H9 (cell line): ENCODE measurements around the gene CTPS1. TPM values are rescaled to one million over a fixed set of nuclear protein-coding genes. Genes with fewer than 3 reads are reported as not detected.

Source experiments
- DNase-seq: peaks from one replicate; pipeline ENCODE4 v3.0.0-alpha.2; 2017
- H2AFZ ChIP-seq: one replicate; pipeline ENCODE4 v1.6.1; 2013; ENCODE audit warnings: mild to moderate bottlenecking, low read length, control low read depth, moderate library complexity
- H2AK5ac ChIP-seq: 2 replicates; pipeline ENCODE4 v1.6.1; 2013; ENCODE audit warnings: low read length, control low read depth, mixed read lengths; ENCODE audit not compliant: insufficient read length
- H2BK120ac ChIP-seq: one replicate; pipeline ENCODE4 v1.6.1; 2013; ENCODE audit warnings: low read depth, mild to moderate bottlenecking, low read length, control low read depth, inconsistent platforms; ENCODE audit not compliant: poor library complexity, severe bottlenecking
- H2BK12ac ChIP-seq: 2 replicates; pipeline ENCODE4 v1.6.1; 2013; ENCODE audit warnings: low read length, control low read depth, mixed read lengths, low read depth; ENCODE audit not compliant: insufficient read length
- H2BK15ac ChIP-seq: 2 replicates; pipeline ENCODE4 v1.6.1; 2013; ENCODE audit warnings: low read depth, low read length, control low read depth
- H2BK20ac ChIP-seq: one replicate; pipeline ENCODE4 v1.6.1; 2013; ENCODE audit warnings: low read depth, mild to moderate bottlenecking, low read length, control low read depth, inconsistent platforms; ENCODE audit not compliant: poor library complexity, severe bottlenecking
- H2BK5ac ChIP-seq: 2 replicates; pipeline ENCODE4 v1.6.1; 2013; ENCODE audit warnings: low read length, control low read depth, mixed read lengths; ENCODE audit not compliant: insufficient read length
- H3K14ac ChIP-seq: 2 replicates; pipeline ENCODE4 v1.6.1; 2013; ENCODE audit warnings: low read length, control low read depth; ENCODE audit not compliant: insufficient read depth
- H3K18ac ChIP-seq: 2 replicates; pipeline ENCODE4 v1.6.1; 2013; ENCODE audit warnings: low read depth, mild to moderate bottlenecking, mixed read lengths, low read length, control low read depth; ENCODE audit not compliant: insufficient read length
- H3K23ac ChIP-seq: 2 replicates; pipeline ENCODE4 v1.6.1; 2013; ENCODE audit warnings: low read length, control low read depth, mixed read lengths, low read depth; ENCODE audit not compliant: insufficient read length
- H3K23me2 ChIP-seq: 2 replicates; pipeline ENCODE4 v1.6.1; 2013; ENCODE audit warnings: low read depth, mild to moderate bottlenecking, mixed read lengths, low read length, control low read depth; ENCODE audit not compliant: insufficient read length, poor library complexity, severe bottlenecking
- H3K27ac ChIP-seq: 2 replicates; pipeline ENCODE4 v1.5.1; 2013; ENCODE audit warnings: low read length, control low read depth, mixed read lengths, low read depth; ENCODE audit not compliant: insufficient read length
- H3K27me3 ChIP-seq: 2 replicates; pipeline ENCODE4 v1.6.1; 2013; ENCODE audit warnings: low read length, control low read depth, inconsistent platforms; ENCODE audit not compliant: insufficient read depth
- H3K4ac ChIP-seq: 2 replicates; pipeline ENCODE4 v1.6.1; 2013; ENCODE audit warnings: low read depth, mild to moderate bottlenecking, control low read depth, inconsistent platforms, low read length, moderate library complexity
- H3K4me1 ChIP-seq: 2 replicates; pipeline ENCODE4 v1.6.1; 2013; ENCODE audit warnings: low read length, control low read depth, inconsistent platforms; ENCODE audit not compliant: insufficient read depth
- H3K4me2 ChIP-seq: 2 replicates; pipeline ENCODE4 v1.6.1; 2013; ENCODE audit warnings: low read length, control low read depth, mixed read lengths; ENCODE audit not compliant: insufficient read length, insufficient read depth
- H3K56ac ChIP-seq: 2 replicates; pipeline ENCODE4 v1.6.1; 2013; ENCODE audit warnings: low read depth, mild to moderate bottlenecking, mixed read lengths, low read length, control low read depth; ENCODE audit not compliant: insufficient read length
- H3K79me1 ChIP-seq: 2 replicates; pipeline ENCODE4 v1.6.1; 2013; ENCODE audit warnings: low read depth, mild to moderate bottlenecking, moderate library complexity, low read length, control low read depth, inconsistent platforms; ENCODE audit not compliant: insufficient read depth, poor library complexity, severe bottlenecking
- H3K79me2 ChIP-seq: 2 replicates; pipeline ENCODE4 v1.6.1; 2013; ENCODE audit warnings: low read length, control low read depth, inconsistent platforms; ENCODE audit not compliant: insufficient read depth
- H3K9ac ChIP-seq: 2 replicates; pipeline ENCODE4 v1.6.1; 2013; ENCODE audit warnings: low read length, control low read depth, mixed read lengths; ENCODE audit not compliant: insufficient read length; ENCODE audit errors: extremely low read depth
- H3K9me3 ChIP-seq: one replicate; pipeline ENCODE4 v1.6.1; 2013; ENCODE audit warnings: low read depth, low read length, inconsistent platforms; ENCODE audit not compliant: control insufficient read depth
- H3T11ph ChIP-seq: one replicate; pipeline ENCODE4 v1.6.1; 2013; ENCODE audit warnings: mild to moderate bottlenecking, low read length, control low read depth, inconsistent platforms
- H4K20me1 ChIP-seq: one replicate; pipeline ENCODE4 v1.6.1; 2013; ENCODE audit not compliant: control insufficient read depth, insufficient read length, insufficient read depth
- H4K5ac ChIP-seq: 2 replicates; pipeline ENCODE4 v1.6.1; 2013; ENCODE audit warnings: low read depth, mild to moderate bottlenecking, mixed read lengths, low read length, control low read depth; ENCODE audit not compliant: insufficient read length
- H4K8ac ChIP-seq: replicated peaks from 2 replicates; pipeline ENCODE4 v1.6.1; 2013; ENCODE audit warnings: low read length, control low read depth, mixed read lengths, low read depth; ENCODE audit not compliant: insufficient read length
- H4K91ac ChIP-seq: 2 replicates; pipeline ENCODE4 v1.6.1; 2013; ENCODE audit warnings: low read depth, mild to moderate bottlenecking, moderate library complexity, mixed read lengths, low read length, control low read depth; ENCODE audit not compliant: insufficient read length
- H3K27ac Mint-ChIP-seq, 3 experiments: 2 replicates in 2 of 3; 3 replicates in 1 of 3; pipeline ENCODE4 v1.8.0; 2020 to 2021; ENCODE audit warnings: mixed read lengths in 3 of 3, mild to moderate bottlenecking in 1 of 3, moderate library complexity in 1 of 3
- H3K27me3 Mint-ChIP-seq: 2 replicates; pipeline ENCODE4 v1.8.0; 2021; ENCODE audit warnings: low read depth, mild to moderate bottlenecking, moderate library complexity, mixed read lengths
- H3K36me3 Mint-ChIP-seq, 3 experiments: 2 replicates in 2 of 3; 3 replicates in 1 of 3; pipeline ENCODE4 v1.8.0; 2020 to 2021; ENCODE audit warnings: low read depth in 3 of 3, mixed read lengths in 3 of 3; ENCODE audit not compliant: insufficient read depth in 1 of 3
- H3K4me1 Mint-ChIP-seq, 2 experiments: 2 replicates each; pipeline ENCODE4 v1.8.0; 2020; ENCODE audit warnings: mixed read lengths in 2 of 2
- H3K4me3 Mint-ChIP-seq, 2 experiments: 2 replicates in 1 of 2; 3 replicates in 1 of 2; pipeline ENCODE4 v1.8.0; 2020 to 2021; ENCODE audit warnings: mild to moderate bottlenecking in 2 of 2, mixed read lengths in 2 of 2, moderate library complexity in 1 of 2
- H3K9me3 Mint-ChIP-seq, 2 experiments: 2 replicates in 1 of 2; 3 replicates in 1 of 2; pipeline ENCODE4 v1.8.0; 2020; ENCODE audit warnings: mild to moderate bottlenecking in 2 of 2, mixed read lengths in 2 of 2, moderate library complexity in 1 of 2
- CTCF ChIP-seq: fragments of 200-600 bp; sonication (generic); conservative IDR thresholded peaks from 3 replicates; pipeline ENCODE4 v1.8.0; 2021; ENCODE audit warnings: antibody characterized with exemption, mild to moderate bottlenecking
- WGBS: extraction: QIAGEN DNeasy Blood & Tissue Kit; methylation state at CpG from one replicate; pipeline ENCODE4 v1.1.7; 2013; ENCODE audit warnings: missing lambda C conversion rate, low lambda C conversion rate, mixed read lengths; ENCODE audit not compliant: insufficient read length; ENCODE audit errors: extremely low coverage; 5-methylcytosine and 5-hydroxymethylcytosine counted together
- total RNA-seq: library from RNA; stranded (reverse); gene quantifications from 2 replicates; pipeline ENCODE4 v1.2.1, GENCODE V29; 2021

Gene CTPS1
- total RNA-seq, 1 experiment from 2014 or later, result 105 TPM

GRCh38 chr1:40986956-40987355 lies 7.5 kb downstream of the CTPS1 start:
- Histone ChIP-seq H3T11ph (no peak overlapping the region), H2BK5ac (no peak overlapping the region), H3K79me1 (no peaks in the 10 kb centered on the region), H4K5ac (no peak overlapping the region), H3K4me1 (no peaks in the 10 kb centered on the region; the same call in 1 of the 2 replicates), H3K4ac (no peak overlapping the region), H2BK15ac (no peak overlapping the region), H3K4me2 (no peak overlapping the region), H3K23me2 (no peaks in the 10 kb centered on the region), H3K9me3 (no peaks in the 10 kb centered on the region), H2BK12ac (no peak overlapping the region), H2BK20ac (no peak overlapping the region), H2AFZ (no peak overlapping the region), H3K56ac (no peak overlapping the region), H3K79me2 (peaks cover 3% of the 10 kb centered on the region; the same call in 1 of the 2 replicates), H2AK5ac (no peak overlapping the region), H3K18ac (no peak overlapping the region), H3K27ac (no peak overlapping the region), H4K20me1 (no peaks in the 10 kb centered on the region), H4K8ac (no peak overlapping the region), H3K23ac (no peak overlapping the region), H4K91ac (no peak overlapping the region), H3K14ac (no peak overlapping the region), H3K27me3 (no peaks in the 10 kb centered on the region), H2BK120ac (no peak overlapping the region), H3K9ac (no peak overlapping the region)
- Mint-ChIP-seq H3K27ac (no peak overlapping the region), H3K36me3 (peaks cover 65 to 94% (median 89%) of the 10 kb centered on the region in 3 experiments; a peak in 6 of 7 replicates), H3K4me3 (no peak overlapping the region), H3K27me3 (no peaks in the 10 kb centered on the region), H3K9me3 (no peaks in the 10 kb centered on the region), H3K4me1 (peaks cover 3 to 4% of the 10 kb centered on the region in 2 experiments)
- DNase-seq, result no peak
- no CpG with 5 or more reads among the region's 3 CpGs for WGBS
- no peak for TF ChIP-seq CTCF
